Measurements from ENCODE around the gene ATP11A. TPM values are rescaled to one million over a fixed set of nuclear protein-coding genes. Genes with fewer than 3 reads are reported as not detected.

ATP11A gene
- total and polyA plus RNA-seq, 10 of the 15 experiments (the other 5 are each of a cell fraction or from before 2014, with no cell fraction given), result 1.4 to 69.6 (median 14.4) TPM

DNA sequence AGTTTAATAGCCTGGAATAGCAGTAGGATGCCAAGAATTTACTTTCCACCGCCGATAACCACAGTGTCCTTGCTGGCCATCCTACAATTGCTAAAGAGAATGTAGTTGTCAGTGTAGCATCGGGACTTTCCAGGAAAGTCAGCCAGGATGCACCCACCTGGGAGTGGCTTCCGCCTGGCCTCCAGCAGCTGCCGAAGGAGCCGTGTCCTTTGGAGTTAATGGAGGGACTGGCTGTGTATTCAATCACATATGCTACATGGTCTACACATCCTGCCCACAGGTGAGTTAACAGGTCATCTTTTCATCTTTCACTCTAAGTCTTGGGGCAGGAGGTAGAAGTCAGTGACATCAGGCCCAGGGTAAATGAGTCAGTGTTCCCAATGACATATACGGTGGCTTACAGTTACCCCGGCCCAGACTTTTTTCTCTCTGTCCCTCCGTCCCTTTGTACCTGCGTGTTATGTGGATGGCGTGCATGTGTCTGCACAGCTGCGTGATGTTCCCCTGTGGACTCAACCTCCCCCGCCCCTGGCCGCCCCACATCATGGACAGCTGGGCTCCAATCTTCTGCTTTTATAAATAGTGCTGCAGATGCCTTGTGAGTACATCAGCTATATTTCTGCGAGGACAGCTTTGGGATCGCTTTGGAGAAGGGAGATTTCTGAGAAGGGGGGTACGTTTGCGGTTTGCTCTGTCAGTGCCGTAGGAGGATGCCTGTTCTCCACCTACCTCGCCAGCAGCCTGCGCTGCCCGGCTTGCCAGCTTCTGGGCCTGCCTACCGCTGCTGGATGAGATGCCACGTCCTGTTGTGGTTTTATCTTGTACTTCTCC lies 63.1 kb downstream of the ATP11A start (continued):
- TF ChIP-seq, protein P1, sequence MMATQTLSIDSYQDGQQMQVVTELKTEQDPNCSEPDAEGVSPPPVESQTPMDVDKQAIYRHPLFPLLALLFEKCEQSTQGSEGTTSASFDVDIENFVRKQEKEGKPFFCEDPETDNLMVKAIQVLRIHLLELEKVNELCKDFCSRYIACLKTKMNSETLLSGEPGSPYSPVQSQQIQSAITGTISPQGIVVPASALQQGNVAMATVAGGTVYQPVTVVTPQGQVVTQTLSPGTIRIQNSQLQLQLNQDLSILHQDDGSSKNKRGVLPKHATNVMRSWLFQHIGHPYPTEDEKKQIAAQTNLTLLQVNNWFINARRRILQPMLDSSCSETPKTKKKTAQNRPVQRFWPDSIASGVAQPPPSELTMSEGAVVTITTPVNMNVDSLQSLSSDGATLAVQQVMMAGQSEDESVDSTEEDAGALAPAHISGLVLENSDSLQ (IDR thresholded peaks at IDR 0.05), result no peak
- TF ChIP-seq TCF3 (IDR thresholded peaks at IDR 0.05; ENCODE audit: borderline replicate concordance, insufficient read depth, low read depth, low read length), result no peak
- no peak for TF ChIP-seq SREBF2 (IDR thresholded peaks at IDR 0.05; ENCODE audit: low read length)
- no peak for TF ChIP-seq SMC3 (IDR thresholded peaks at IDR 0.05; ENCODE audit: borderline replicate concordance, low read length)

DNA sequence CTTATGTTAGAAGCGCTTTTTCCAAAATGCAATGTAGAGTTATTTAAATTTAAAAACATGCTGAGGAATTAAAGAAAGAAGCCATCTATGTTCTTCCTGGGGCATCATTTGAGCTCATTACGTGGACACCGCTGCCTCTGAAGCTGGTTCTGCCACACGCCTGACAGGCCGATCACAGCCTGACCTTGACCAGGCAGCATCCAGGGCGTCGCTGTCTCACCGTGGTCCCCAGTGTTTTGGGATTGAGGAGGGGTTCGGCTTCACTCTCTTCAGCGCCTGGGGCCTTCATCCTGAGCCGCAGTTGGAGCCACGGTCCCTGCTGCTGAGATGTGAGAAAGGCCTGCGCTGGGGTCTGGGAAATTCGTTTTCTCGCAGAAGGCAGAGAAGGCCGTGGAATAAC lies 64.0 kb downstream of the ATP11A start:
- FAIRE-seq, result no peak
- no peak overlapping the region for H2AFZ ChIP-seq (ENCODE audit: control insufficient read depth, low read depth, low read length)
- ChIA-PET POLR2A (no interaction called here), SMC1A (ENCODE audit: uncharacterized antibody, unreplicated experiment) (no interaction called here), CTCF (no interaction called here), RAD21 (ENCODE audit: unreplicated experiment) (no interaction called here)
- no peak for TF ChIP-seq CEBPB (IDR thresholded peaks at IDR 0.05; ENCODE audit: borderline replicate concordance in 1 of 2, low read depth in 2 of 2, low read length in 2 of 2)
- TF ChIP-seq ASH2L (IDR thresholded peaks at IDR 0.05; ENCODE audit: borderline replicate concordance, low read depth), result no peak
- TF ChIP-seq ZNF274 (IDR thresholded peaks at IDR 0.05; ENCODE audit: insufficient read depth, insufficient read length), result no peak
- TF ChIP-seq, protein P2, sequence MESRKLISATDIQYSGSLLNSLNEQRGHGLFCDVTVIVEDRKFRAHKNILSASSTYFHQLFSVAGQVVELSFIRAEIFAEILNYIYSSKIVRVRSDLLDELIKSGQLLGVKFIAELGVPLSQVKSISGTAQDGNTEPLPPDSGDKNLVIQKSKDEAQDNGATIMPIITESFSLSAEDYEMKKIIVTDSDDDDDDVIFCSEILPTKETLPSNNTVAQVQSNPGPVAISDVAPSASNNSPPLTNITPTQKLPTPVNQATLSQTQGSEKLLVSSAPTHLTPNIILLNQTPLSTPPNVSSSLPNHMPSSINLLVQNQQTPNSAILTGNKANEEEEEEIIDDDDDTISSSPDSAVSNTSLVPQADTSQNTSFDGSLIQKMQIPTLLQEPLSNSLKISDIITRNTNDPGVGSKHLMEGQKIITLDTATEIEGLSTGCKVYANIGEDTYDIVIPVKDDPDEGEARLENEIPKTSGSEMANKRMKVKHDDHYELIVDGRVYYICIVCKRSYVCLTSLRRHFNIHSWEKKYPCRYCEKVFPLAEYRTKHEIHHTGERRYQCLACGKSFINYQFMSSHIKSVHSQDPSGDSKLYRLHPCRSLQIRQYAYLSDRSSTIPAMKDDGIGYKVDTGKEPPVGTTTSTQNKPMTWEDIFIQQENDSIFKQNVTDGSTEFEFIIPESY (IDR thresholded peaks at IDR 0.05), result no peak
- no peak overlapping the region for H3K4me3 ChIP-seq
- H3K4me2 ChIP-seq (ENCODE audit: control insufficient read depth, insufficient read depth), result no peak overlapping the region
- no peak overlapping the region for H3K27ac ChIP-seq (ENCODE audit: control insufficient read depth, insufficient read depth)
- H3K4me1 ChIP-seq (ENCODE audit: control insufficient read depth, insufficient read depth, low read length), result no peaks in the 10 kb centered on the region
- H3K9me3 ChIP-seq (replicated peaks; ENCODE audit: control insufficient read depth, insufficient read depth, low read length), result no peaks in the 10 kb centered on the region; the same call in 2 of the 3 replicates
- intact Hi-C loops (cut with micrococcal nuclease; ENCODE audit: unreplicated experiment), result no loop called here
- H3K36me3 ChIP-seq (ENCODE audit: control insufficient read depth in 2 of 2, insufficient read depth in 2 of 2, low read length in 1 of 2), result peaks cover 0 to 5% of the 10 kb centered on the region in 2 experiments; a peak in 2 of 4 replicates
- no peaks in the 10 kb centered on the region for H3K27me3 ChIP-seq (replicated peaks in 1 of 2; ENCODE audit: control insufficient read depth in 2 of 2, insufficient read depth in 2 of 2, low read length in 1 of 2)
- no peaks in the 10 kb centered on the region for H4K20me1 ChIP-seq (ENCODE audit: control insufficient read depth, insufficient read depth)
- H3K79me2 ChIP-seq (ENCODE audit: control insufficient read depth, insufficient read depth, low read length), result peaks cover 1% of the 10 kb centered on the region; the same call in 1 of the 2 replicates
- H3K9ac ChIP-seq (ENCODE audit: control insufficient read depth, insufficient read depth, low read length), result no peak overlapping the region
- DNase-seq (ENCODE audit: low read depth, low spot score), result no peak
- WGBS (ENCODE audit: insufficient coverage, insufficient replicate concordance, low lambda C conversion rate, missing lambda C conversion rate), result 98% methylated on average over 16 of the region's 16 CpGs
- ATAC-seq, result no peak
- no TSS peak for BruUV-seq (replicated peaks)
- in situ Hi-C loops (cut with MboI), result no loop called here

All from GM12878 (cell line).